CD4-positive, CD25-positive, alpha-beta regulatory T cell (primary cell): ENCODE results near the gene SST. TPM values are rescaled to one million over a fixed set of nuclear protein-coding genes. Genes with fewer than 3 reads are reported as not detected.

Experiments used
- ATAC-seq, 2 donors: fragments of 150-1000 bp; cut with Tn5 transposase; one replicate each; pipeline ENCODE4 v1.10.0; 2021; ENCODE audit warnings: low read depth in 2 of 2, moderate number of reproducible peaks in 2 of 2, moderate library complexity in 1 of 2
- DNase-seq, 3 donors: peaks; one replicate each; pipeline versions ENCODE4 v3.0.0 to v3.0.0-alpha.2; 2012 to 2022; ENCODE audit warnings: mixed read lengths in 1 of 3
- H3K27ac ChIP-seq: one replicate; pipeline ENCODE4 v1.7.0; 2013; ENCODE audit warnings: mild to moderate bottlenecking, low read length; ENCODE audit not compliant: insufficient read depth, poor library complexity, severe bottlenecking
- H3K27me3 ChIP-seq: one replicate; pipeline ENCODE4 v1.7.0; 2013; ENCODE audit warnings: low read length; ENCODE audit not compliant: control insufficient read depth, insufficient read depth
- H3K36me3 ChIP-seq: one replicate; pipeline ENCODE4 v1.7.0; 2013; ENCODE audit warnings: mild to moderate bottlenecking, low read length, moderate library complexity; ENCODE audit not compliant: control insufficient read depth, insufficient read depth
- H3K4me1 ChIP-seq: 2 replicates; pipeline ENCODE4 v1.7.0; 2013; ENCODE audit warnings: mild to moderate bottlenecking, low read length; ENCODE audit not compliant: insufficient read depth, control insufficient read depth, poor library complexity, severe bottlenecking
- H3K4me3 ChIP-seq: one replicate; pipeline ENCODE4 v1.7.0; 2013; ENCODE audit warnings: low read depth, mild to moderate bottlenecking, low read length, moderate library complexity
- H3K9me3 ChIP-seq, 2 experiments: 1 replicate in 1 of 2; 2 replicates in 1 of 2; pipeline ENCODE4 v1.7.0; 2013; ENCODE audit warnings: low read length in 2 of 2, mild to moderate bottlenecking in 1 of 2, moderate library complexity in 1 of 2; ENCODE audit not compliant: control insufficient read depth in 2 of 2
- H3K27ac Mint-ChIP-seq, 3 donors: one replicate each; pipeline ENCODE4 v1.8.0; 2020 to 2022; ENCODE audit warnings: mild to moderate bottlenecking in 3 of 3, mixed read lengths in 3 of 3, moderate library complexity in 2 of 3
- H3K27me3 Mint-ChIP-seq: one replicate; pipeline ENCODE4 v1.8.0; 2022; ENCODE audit warnings: mild to moderate bottlenecking, mixed read lengths
- H3K36me3 Mint-ChIP-seq: one replicate; pipeline ENCODE4 v1.8.0; 2020; ENCODE audit warnings: mixed read lengths
- H3K4me1 Mint-ChIP-seq, 4 donors: one replicate each; pipeline ENCODE4 v1.8.0; 2020 to 2022; ENCODE audit warnings: mixed read lengths in 4 of 4, mild to moderate bottlenecking in 1 of 4
- H3K4me3 Mint-ChIP-seq, 4 donors: one replicate each; pipeline ENCODE4 v1.8.0; 2020 to 2022; ENCODE audit warnings: mild to moderate bottlenecking in 4 of 4, mixed read lengths in 4 of 4, moderate library complexity in 3 of 4
- H3K9me3 Mint-ChIP-seq, 7 donors: one replicate each; pipeline ENCODE4 v1.8.0; 2020 to 2022; ENCODE audit warnings: mixed read lengths in 7 of 7, mild to moderate bottlenecking in 3 of 7, moderate library complexity in 2 of 7
- polyA plus RNA-seq, 4 donors: library from polyadenylated mRNA; unstranded; fragments of 300-500 nt; fragmentation: Illumina TruSeq; gene quantifications; one replicate each; pipeline ENCODE4 v1.2.3, GENCODE V29; 2021
- total RNA-seq: library from RNA; stranded (reverse); gene quantifications from one replicate; pipeline ENCODE4 v1.2.3, GENCODE V29; 2022

SST gene
- total and polyA plus RNA-seq, 5 donors from 2014 or later, result not detected

DNA sequence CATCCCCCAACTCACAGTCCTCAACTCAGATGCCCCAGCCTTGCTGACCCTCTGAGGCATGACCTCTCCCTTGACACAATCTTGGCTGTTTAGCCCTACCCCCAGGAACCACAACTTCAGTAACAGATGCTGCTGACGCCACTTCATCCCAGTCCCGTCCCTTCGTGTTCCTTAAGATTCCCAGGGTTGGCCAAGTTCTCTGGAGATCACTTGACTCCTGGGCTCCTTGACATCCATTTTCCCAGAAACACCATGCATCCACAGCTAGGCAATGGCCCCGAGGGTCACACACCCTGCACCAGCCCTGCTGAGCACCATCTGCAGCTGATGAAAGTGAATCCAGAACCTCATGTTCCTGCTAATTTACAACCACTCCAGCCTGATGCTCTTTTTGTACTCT, 25.3 kb upstream of the SST start:
- H3K36me3 ChIP-seq, result no peaks in the 10 kb centered on the region
- no peak for DNase-seq
- H3K27me3 ChIP-seq, result peaks cover 5% of the 10 kb centered on the region
- no peak overlapping the region for H3K27ac ChIP-seq
- Mint-ChIP-seq H3K27ac (peak overlapping the region in 1 of 3 donors; percentile 66), H3K4me1 (no peaks in the 10 kb centered on the region), H3K36me3 (no peaks in the 10 kb centered on the region), H3K27me3 (peaks cover 19% of the 10 kb centered on the region), H3K4me3 (no peak overlapping the region), H3K9me3 (peaks cover 0 to 2% (median 0%) of the 10 kb centered on the region in 7 donors)
- ATAC-seq, result no peak
- H3K4me3 ChIP-seq, result no peak overlapping the region
- H3K4me1 ChIP-seq, result no peaks in the 10 kb centered on the region
- no peaks in the 10 kb centered on the region for H3K9me3 ChIP-seq

DNA sequence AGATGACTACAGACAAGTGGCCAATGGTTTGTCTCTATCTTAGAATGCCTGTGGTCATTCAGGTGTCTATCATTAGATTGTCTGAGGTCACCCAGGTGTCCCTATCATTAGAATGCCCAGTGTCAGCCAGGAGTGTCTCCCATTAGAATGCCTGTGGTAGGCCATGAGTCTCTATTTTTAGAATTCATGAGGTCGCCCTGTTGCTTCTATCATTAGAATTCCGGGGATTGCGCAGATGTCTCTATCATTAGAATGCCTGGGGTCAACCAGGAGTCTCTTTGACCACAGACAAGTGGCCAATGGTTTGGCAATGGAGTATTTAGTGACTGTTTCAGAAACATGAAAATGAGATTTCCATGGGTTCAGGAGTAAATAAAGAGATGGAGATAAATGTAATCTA, 24.6 kb upstream of the SST start:
- no peaks in the 10 kb centered on the region for H3K9me3 ChIP-seq
- Mint-ChIP-seq H3K9me3 (peaks cover 0 to 2% (median 0%) of the 10 kb centered on the region in 7 donors), H3K36me3 (no peaks in the 10 kb centered on the region), H3K4me3 (no peak overlapping the region), H3K27me3 (peaks cover 23% of the 10 kb centered on the region), H3K4me1 (no peaks in the 10 kb centered on the region), H3K27ac (no peak overlapping the region)
- H3K27ac ChIP-seq, result no peak overlapping the region
- H3K4me1 ChIP-seq, result no peaks in the 10 kb centered on the region
- H3K27me3 ChIP-seq, result peaks cover 5% of the 10 kb centered on the region
- no peak overlapping the region for H3K4me3 ChIP-seq
- no peak for ATAC-seq
- no peak for DNase-seq
- H3K36me3 ChIP-seq, result no peaks in the 10 kb centered on the region

DNA sequence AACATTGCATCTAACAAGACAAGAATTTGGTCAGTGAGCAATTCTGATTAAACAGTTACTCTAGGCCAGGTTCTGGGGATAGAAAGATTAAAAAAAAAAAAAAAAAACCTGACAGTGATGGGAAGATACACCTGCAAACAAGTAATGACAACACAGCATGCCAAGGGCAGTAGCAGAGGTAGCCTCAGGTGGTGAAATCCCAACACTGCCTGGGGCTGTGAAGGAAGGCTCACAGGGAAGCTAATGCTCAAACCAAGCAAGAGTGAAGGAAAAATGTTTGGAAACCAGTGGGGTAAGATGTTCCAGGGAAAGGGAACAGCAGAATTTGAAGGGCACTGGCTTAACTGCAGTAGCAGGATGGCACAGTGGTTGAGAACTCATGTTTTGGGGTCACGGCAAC, 23.2 kb upstream of the SST start:
- Mint-ChIP-seq H3K27ac (no peak overlapping the region), H3K27me3 (peaks cover 27% of the 10 kb centered on the region), H3K4me3 (no peak overlapping the region), H3K4me1 (no peaks in the 10 kb centered on the region), H3K36me3 (no peaks in the 10 kb centered on the region), H3K9me3 (peaks cover 0 to 2% (median 0%) of the 10 kb centered on the region in 7 donors)
- H3K27me3 ChIP-seq, result peaks cover 9% of the 10 kb centered on the region
- ATAC-seq (no peak), DNase-seq (no peak)
- no peak overlapping the region for H3K4me3 ChIP-seq
- no peaks in the 10 kb centered on the region for H3K4me1 ChIP-seq
- no peaks in the 10 kb centered on the region for H3K9me3 ChIP-seq
- H3K27ac ChIP-seq, result no peak overlapping the region
- no peaks in the 10 kb centered on the region for H3K36me3 ChIP-seq

DNA sequence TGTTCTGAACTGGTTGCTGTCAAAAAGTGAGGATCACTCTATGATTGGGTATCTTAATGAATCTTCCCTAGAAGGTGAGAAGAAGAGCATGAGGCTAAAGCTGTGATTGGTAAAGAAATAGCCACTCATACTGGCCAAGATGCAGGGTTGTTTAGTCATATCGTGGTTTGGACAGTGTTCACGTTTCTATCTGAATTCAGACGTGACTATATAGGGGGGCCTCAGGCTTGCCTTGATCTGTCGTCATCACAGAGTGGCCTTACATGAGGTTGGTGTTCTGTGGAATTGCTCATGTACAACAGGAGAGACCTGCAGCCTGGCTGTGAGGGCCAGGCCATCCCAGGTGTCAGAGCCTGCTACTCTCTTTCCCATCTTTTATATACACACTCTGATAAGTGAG, 19.8 kb upstream of the SST start:
- Histone ChIP-seq H3K27ac (no peak overlapping the region), H3K27me3 (peaks cover 16% of the 10 kb centered on the region), H3K9me3 (peaks cover 0 to 6% of the 10 kb centered on the region in 2 experiments), H3K4me3 (no peak overlapping the region), H3K4me1 (no peaks in the 10 kb centered on the region), H3K36me3 (no peaks in the 10 kb centered on the region)
- H3K4me1 Mint-ChIP-seq, result no peaks in the 10 kb centered on the region
- no peak for ATAC-seq
- H3K27ac Mint-ChIP-seq, result no peak overlapping the region
- no peak overlapping the region for H3K4me3 Mint-ChIP-seq
- H3K9me3 Mint-ChIP-seq, result peaks cover 0 to 14% (median 5%) of the 10 kb centered on the region in 7 donors
- peaks cover 36% of the 10 kb centered on the region for H3K27me3 Mint-ChIP-seq
- no peaks in the 10 kb centered on the region for H3K36me3 Mint-ChIP-seq
- no peak for DNase-seq

DNA sequence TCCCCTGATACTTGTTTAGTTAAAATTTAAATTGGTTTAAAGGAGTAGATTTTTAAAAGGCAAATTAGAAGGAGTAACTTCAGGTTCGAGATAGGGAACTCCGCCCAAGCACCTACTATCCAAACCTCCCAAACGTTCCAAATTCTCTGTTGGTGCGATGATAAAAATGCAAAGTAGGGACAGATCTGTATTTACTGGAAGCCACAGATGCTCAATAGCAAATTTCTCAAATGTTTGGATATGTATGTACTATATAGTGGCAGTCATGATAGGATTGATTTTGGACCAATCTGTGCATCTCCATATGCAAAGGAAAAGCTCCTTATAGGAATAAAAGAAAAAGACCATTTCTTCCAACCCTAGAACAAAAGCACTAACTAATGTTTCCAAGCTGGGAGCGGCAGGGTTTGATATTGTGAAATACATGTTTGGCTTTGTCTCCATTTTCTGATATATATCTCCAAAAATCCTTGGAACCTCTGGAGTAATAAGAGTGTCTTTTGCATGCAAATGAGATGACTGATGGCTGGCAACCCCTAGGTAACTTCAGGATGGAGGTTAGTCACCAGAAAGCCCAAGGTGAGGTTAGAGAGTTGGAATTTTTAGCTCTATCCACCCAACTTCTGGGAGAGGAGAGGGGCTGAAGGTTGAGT, 16.6 kb upstream of the SST start:
- H3K4me3 ChIP-seq, result no peak overlapping the region
- DNase-seq (no peak), ATAC-seq (no peak)
- H3K27ac ChIP-seq, result no peak overlapping the region
- no peaks in the 10 kb centered on the region for H3K4me1 ChIP-seq
- peaks cover 0 to 6% of the 10 kb centered on the region in 2 experiments for H3K9me3 ChIP-seq
- Mint-ChIP-seq H3K9me3 (peaks cover 0 to 18% (median 5%) of the 10 kb centered on the region in 7 donors), H3K27me3 (peaks cover 33% of the 10 kb centered on the region), H3K4me3 (no peak overlapping the region), H3K27ac (no peak overlapping the region), H3K4me1 (no peaks in the 10 kb centered on the region), H3K36me3 (no peaks in the 10 kb centered on the region)
- H3K27me3 ChIP-seq, result peaks cover 16% of the 10 kb centered on the region
- H3K36me3 ChIP-seq, result no peaks in the 10 kb centered on the region

DNA sequence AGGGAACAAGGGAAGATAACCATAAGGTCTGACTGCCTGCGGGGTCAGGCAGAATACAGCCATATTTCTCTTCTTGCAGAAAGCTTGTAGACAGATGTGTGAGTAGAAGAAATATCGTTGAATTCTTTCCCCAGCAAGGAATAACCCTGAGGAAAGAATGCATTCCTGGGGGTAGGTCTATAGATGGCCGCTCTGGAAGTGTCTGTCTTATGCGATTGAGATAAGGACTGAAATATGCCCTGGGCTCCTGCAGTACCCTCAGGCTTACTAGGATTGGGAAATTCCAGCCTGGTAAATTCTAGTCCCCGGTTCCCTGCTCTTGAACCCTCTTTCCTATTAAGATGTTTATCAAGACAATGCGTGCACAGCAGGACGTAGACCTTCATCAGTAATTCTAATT, 15.8 kb upstream of the SST start:
- DNase-seq, result no peak
- no peak for ATAC-seq
- no peaks in the 10 kb centered on the region for H3K36me3 Mint-ChIP-seq
- Histone ChIP-seq H3K4me1 (no peaks in the 10 kb centered on the region), H3K27ac (no peak overlapping the region), H3K9me3 (peaks cover 0 to 6% of the 10 kb centered on the region in 2 experiments), H3K27me3 (peaks cover 16% of the 10 kb centered on the region), H3K36me3 (no peaks in the 10 kb centered on the region), H3K4me3 (no peak overlapping the region)
- no peaks in the 10 kb centered on the region for H3K4me1 Mint-ChIP-seq
- H3K27ac Mint-ChIP-seq, result no peak overlapping the region
- H3K27me3 Mint-ChIP-seq, result peaks cover 31% of the 10 kb centered on the region
- H3K9me3 Mint-ChIP-seq, result peaks cover 0 to 18% (median 5%) of the 10 kb centered on the region in 7 donors
- H3K4me3 Mint-ChIP-seq, result no peak overlapping the region

DNA sequence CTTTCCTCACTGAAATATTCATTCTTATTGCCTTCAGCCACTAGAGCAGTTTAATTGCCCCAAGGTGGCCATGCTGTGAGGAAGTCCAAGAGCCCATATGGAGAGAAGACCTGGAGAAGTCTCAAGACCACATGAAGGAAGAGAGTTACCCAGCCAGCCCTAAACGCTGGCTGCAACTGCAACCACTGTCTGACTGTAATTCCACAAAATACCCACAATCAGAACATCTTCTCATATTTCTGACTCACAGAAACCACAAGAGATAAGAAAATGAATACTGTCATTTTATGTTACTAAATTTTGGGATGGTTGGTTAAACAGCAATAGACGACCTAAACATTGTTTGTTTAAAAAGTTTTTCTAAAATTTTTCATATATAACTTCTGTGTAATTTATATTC, 14.7 kb upstream of the SST start:
- H3K4me3 Mint-ChIP-seq, result no peak overlapping the region
- Histone ChIP-seq H3K36me3 (no peaks in the 10 kb centered on the region), H3K27me3 (peaks cover 12% of the 10 kb centered on the region), H3K4me3 (no peak overlapping the region), H3K9me3 (peaks cover 0 to 6% of the 10 kb centered on the region in 2 experiments), H3K4me1 (no peaks in the 10 kb centered on the region), H3K27ac (no peak overlapping the region)
- H3K9me3 Mint-ChIP-seq, result peaks cover 0 to 18% (median 5%) of the 10 kb centered on the region in 7 donors
- no peak for ATAC-seq
- no peak for DNase-seq
- no peak overlapping the region for H3K27ac Mint-ChIP-seq
- H3K27me3 Mint-ChIP-seq, result peaks cover 27% of the 10 kb centered on the region
- H3K36me3 Mint-ChIP-seq, result no peaks in the 10 kb centered on the region
- no peaks in the 10 kb centered on the region for H3K4me1 Mint-ChIP-seq

DNA sequence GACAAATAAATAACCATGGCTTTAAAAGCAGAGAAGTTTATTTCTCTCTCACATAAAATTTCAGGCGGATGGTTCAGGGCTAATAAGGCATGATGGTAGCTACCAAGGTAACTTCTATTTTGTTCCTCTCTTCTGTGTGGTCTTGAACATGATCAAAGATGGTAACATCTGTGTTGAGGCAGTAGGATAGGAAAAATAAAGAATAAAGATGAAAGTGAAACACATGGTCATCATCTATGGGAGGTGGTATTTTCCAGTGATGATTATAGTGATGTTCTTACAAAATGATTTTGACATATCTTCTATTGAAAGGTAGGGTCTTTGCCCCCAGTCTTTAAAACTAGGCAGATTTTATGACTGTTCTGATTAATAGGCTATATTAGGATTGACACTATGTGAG, 14.2 kb upstream of the SST start:
- DNase-seq (no peak), ATAC-seq (no peak)
- Mint-ChIP-seq H3K4me1 (peaks cover 0 to 2% (median 0%) of the 10 kb centered on the region in 4 donors), H3K4me3 (no peak overlapping the region), H3K27me3 (peaks cover 27% of the 10 kb centered on the region), H3K36me3 (no peaks in the 10 kb centered on the region), H3K27ac (no peak overlapping the region), H3K9me3 (peaks cover 0 to 18% (median 5%) of the 10 kb centered on the region in 7 donors)
- Histone ChIP-seq H3K4me1 (no peaks in the 10 kb centered on the region), H3K4me3 (no peak overlapping the region), H3K9me3 (peaks cover 0 to 6% of the 10 kb centered on the region in 2 experiments), H3K27me3 (peaks cover 8% of the 10 kb centered on the region), H3K36me3 (no peaks in the 10 kb centered on the region), H3K27ac (no peak overlapping the region)
